Measurements from ENCODE around the gene RPS29.

DNA sequence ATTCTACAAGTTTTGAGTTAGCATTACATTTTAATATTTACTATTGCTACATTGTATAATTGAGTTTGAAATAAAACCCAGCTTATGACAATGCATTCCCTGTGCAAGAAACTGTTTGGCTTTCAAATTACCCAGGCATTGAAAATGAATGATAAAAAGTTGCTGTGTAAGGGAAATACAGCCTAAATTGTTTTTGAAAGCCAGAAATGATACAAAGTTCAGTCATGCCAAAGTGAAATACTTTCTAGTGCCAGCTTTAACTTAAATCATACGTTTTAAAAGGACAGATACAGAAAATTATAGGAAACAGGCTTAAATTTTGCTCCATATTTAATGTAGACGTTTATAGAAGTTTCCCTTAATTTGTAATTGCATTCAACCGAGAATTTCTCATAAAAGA is 37.2 kb upstream of the RPS29 start:
- TF ChIP-seq, protein P1, sequence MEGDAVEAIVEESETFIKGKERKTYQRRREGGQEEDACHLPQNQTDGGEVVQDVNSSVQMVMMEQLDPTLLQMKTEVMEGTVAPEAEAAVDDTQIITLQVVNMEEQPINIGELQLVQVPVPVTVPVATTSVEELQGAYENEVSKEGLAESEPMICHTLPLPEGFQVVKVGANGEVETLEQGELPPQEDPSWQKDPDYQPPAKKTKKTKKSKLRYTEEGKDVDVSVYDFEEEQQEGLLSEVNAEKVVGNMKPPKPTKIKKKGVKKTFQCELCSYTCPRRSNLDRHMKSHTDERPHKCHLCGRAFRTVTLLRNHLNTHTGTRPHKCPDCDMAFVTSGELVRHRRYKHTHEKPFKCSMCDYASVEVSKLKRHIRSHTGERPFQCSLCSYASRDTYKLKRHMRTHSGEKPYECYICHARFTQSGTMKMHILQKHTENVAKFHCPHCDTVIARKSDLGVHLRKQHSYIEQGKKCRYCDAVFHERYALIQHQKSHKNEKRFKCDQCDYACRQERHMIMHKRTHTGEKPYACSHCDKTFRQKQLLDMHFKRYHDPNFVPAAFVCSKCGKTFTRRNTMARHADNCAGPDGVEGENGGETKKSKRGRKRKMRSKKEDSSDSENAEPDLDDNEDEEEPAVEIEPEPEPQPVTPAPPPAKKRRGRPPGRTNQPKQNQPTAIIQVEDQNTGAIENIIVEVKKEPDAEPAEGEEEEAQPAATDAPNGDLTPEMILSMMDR (IDR thresholded peaks at IDR 0.05): no peak
- no peak for TF ChIP-seq EZH2 (IDR thresholded peaks at IDR 0.05)
- TF ChIP-seq EZH2phosphoT487 (IDR thresholded peaks at IDR 0.05): no peak

Data from neural progenitor cell (in vitro differentiated cells).